Bronchial epithelial cell (primary cell): ENCODE measurements around the gene FOXN3. TPM values are rescaled to one million over a fixed set of nuclear protein-coding genes. Genes with fewer than 3 reads are reported as not detected.

ENCODE experiments used
- DNase-seq: peaks from one replicate; pipeline ENCODE4 v3.0.0-alpha.2; 2010; ENCODE audit warnings: low read depth
- FAIRE-seq: peaks from 2 replicates; lab custom pipeline; 2011; peaks lifted over from hg19 to GRCh38; lab: Jason Lieb, UNC
- H3K27me3 ChIP-seq: 2 replicates; pipeline ENCODE4 v1.5.1; 2011; ENCODE audit warnings: low read length; ENCODE audit not compliant: control insufficient read depth, insufficient read depth
- H3K36me3 ChIP-seq: 2 replicates; pipeline ENCODE4 v1.5.1; 2011; ENCODE audit warnings: low read length; ENCODE audit not compliant: control insufficient read depth, insufficient read depth
- H3K4me3 ChIP-seq: 2 replicates; pipeline ENCODE4 v1.5.1; 2011; ENCODE audit warnings: mild to moderate bottlenecking, low read depth, low read length, control low read depth
- CTCF ChIP-seq: IDR thresholded peaks from 2 replicates; pipeline ENCODE4 v1.5.1; 2011; ENCODE audit warnings: mild to moderate bottlenecking, moderate library complexity, low read length, control low read depth, inconsistent platforms; ENCODE audit not compliant: insufficient read depth, severe bottlenecking
- total RNA-seq: library from RNA; depleted of rRNA; stranded (reverse); fragments of >200 nt; gene quantifications from 2 replicates; pipeline ENCODE4 v1.2.1, GENCODE V29; 2014

Gene FOXN3
- total RNA-seq, 1 donor from 2014 or later = 5.8 TPM

- FAIRE-seq (no peak), DNase-seq (no peak)
- no peak overlapping the region for H3K4me3 ChIP-seq
- TF ChIP-seq CTCF = no peak
- H3K27me3 ChIP-seq = no peaks in the 10 kb centered on the region
- H3K36me3 ChIP-seq = no peaks in the 10 kb centered on the region
Measured at GRCh38 chr14:89227496-89227836, 189.6 kb downstream of the FOXN3 start.

GRCh38 chr14:89226801-89227495 is 190.1 kb downstream of the FOXN3 start:
- no peaks in the 10 kb centered on the region for H3K27me3 ChIP-seq
- H3K36me3 ChIP-seq = no peaks in the 10 kb centered on the region
- no peak for TF ChIP-seq CTCF
- H3K4me3 ChIP-seq = no peak overlapping the region
- no peak for FAIRE-seq
- DNase-seq = no peak

- no peak for TF ChIP-seq CTCF
- Histone ChIP-seq H3K36me3 (no peaks in the 10 kb centered on the region), H3K4me3 (no peak overlapping the region), H3K27me3 (no peaks in the 10 kb centered on the region)
- DNase-seq (no peak), FAIRE-seq (no peak)
Measured at GRCh38 chr14:89225607-89226006, 191.4 kb downstream of the FOXN3 start.

- DNase-seq (peak; percentile 74), FAIRE-seq (no peak)
- H3K4me3 ChIP-seq = no peak overlapping the region
- H3K27me3 ChIP-seq = no peaks in the 10 kb centered on the region
- H3K36me3 ChIP-seq = no peaks in the 10 kb centered on the region
- no peak for TF ChIP-seq CTCF
Measured at GRCh38 chr14:89221109-89221810, 195.8 kb downstream of the FOXN3 start.

GRCh38 chr14:89219051-89219450 is 198.0 kb downstream of the FOXN3 start:
- no peaks in the 10 kb centered on the region for H3K27me3 ChIP-seq

More at GRCh38 chr14:89219051-89219450, 198.0 kb downstream of the FOXN3 start:
- no peak overlapping the region for H3K4me3 ChIP-seq
- no peak for FAIRE-seq
- no peak for TF ChIP-seq CTCF
- no peaks in the 10 kb centered on the region for H3K36me3 ChIP-seq
- DNase-seq = no peak
